DOHH2 (cell line): ENCODE results near the gene PGGHG.
"Not testable (repeated sequence)": the region's sequence is repeated elsewhere in the genome, so short reads cannot be mapped to it uniquely, and the experiment has no call there.

Experiments
- EZH2phosphoT487 ChIP-seq: fragments of 200-600 bp; sonication (generic); IDR thresholded peaks from 2 replicates; pipeline ENCODE4 v1.6.1; 2017; ENCODE audit warnings: borderline replicate concordance, mild to moderate bottlenecking, antibody characterized with exemption, low read length, moderate library complexity, mixed read lengths
- TF ChIP-seq, protein P1 (sequence below): fragments of 200-600 bp; sonication (generic); IDR thresholded peaks from one replicate; pipeline ENCODE4 v1.5.1; 2014; ENCODE audit warnings: antibody characterized with exemption, mild to moderate bottlenecking, low read depth, low read length; ENCODE audit not compliant: poor library complexity, severe bottlenecking

DNA sequence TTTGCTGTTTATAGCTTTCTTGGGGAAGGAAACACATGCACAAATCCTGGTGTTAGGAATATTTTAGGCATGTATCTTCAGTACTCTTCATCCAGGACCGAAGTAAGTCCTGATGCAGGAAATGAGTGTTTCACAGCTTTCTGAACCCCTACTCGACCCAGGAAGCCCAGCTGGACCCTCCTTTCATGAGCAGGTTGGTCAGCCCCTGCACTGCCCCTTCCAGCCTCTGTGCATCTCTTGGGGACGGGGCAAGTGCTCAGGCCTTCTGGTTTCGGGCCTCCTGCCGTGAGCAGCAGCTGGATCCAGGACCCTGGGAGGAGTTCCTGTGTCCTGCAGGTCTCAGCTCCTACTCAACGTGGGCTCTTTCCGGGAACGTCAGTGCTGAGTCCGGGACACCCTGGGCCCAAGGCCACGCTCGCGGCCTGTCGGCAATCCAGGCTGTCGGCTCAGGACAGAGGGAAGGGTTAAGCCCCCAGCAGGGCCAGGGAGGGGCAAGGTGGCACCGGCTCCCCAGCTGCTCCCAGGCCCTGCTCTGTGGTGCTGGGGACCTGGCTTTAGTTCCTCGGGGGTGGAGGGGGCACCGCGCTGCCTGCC, 21.1 kb downstream of the PGGHG start:
- TF ChIP-seq, protein P1, sequence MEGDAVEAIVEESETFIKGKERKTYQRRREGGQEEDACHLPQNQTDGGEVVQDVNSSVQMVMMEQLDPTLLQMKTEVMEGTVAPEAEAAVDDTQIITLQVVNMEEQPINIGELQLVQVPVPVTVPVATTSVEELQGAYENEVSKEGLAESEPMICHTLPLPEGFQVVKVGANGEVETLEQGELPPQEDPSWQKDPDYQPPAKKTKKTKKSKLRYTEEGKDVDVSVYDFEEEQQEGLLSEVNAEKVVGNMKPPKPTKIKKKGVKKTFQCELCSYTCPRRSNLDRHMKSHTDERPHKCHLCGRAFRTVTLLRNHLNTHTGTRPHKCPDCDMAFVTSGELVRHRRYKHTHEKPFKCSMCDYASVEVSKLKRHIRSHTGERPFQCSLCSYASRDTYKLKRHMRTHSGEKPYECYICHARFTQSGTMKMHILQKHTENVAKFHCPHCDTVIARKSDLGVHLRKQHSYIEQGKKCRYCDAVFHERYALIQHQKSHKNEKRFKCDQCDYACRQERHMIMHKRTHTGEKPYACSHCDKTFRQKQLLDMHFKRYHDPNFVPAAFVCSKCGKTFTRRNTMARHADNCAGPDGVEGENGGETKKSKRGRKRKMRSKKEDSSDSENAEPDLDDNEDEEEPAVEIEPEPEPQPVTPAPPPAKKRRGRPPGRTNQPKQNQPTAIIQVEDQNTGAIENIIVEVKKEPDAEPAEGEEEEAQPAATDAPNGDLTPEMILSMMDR, result not testable (repeated sequence)
- not testable (repeated sequence) for TF ChIP-seq EZH2phosphoT487
